GM13976 (cell line): ENCODE results near the gene NEURL2.

Experiments used
- DNase-seq: peaks from one replicate; pipeline ENCODE4 v3.0.0; 2012; ENCODE audit warnings: low spot score
- in situ Hi-C: fragments of 300-500 bp; cut with MboI; formaldehyde crosslinking; loops from one replicate; pipeline ENCODE4 v1.12.0; 2022; ENCODE audit warnings: low sequenced_read_pairs, mixed read lengths, inconsistent platforms; ENCODE audit not compliant: unreplicated experiment
- TF ChIP-seq, protein P1 (sequence below): IDR thresholded peaks from 2 replicates; pipeline ENCODE4 v1.5.1; 2012; ENCODE audit warnings: borderline replicate concordance, mild to moderate bottlenecking; ENCODE audit not compliant: insufficient read depth; ENCODE audit errors: extremely low read depth, missing control alignments, control extremely low read depth

The NEURL2 gene

DNA sequence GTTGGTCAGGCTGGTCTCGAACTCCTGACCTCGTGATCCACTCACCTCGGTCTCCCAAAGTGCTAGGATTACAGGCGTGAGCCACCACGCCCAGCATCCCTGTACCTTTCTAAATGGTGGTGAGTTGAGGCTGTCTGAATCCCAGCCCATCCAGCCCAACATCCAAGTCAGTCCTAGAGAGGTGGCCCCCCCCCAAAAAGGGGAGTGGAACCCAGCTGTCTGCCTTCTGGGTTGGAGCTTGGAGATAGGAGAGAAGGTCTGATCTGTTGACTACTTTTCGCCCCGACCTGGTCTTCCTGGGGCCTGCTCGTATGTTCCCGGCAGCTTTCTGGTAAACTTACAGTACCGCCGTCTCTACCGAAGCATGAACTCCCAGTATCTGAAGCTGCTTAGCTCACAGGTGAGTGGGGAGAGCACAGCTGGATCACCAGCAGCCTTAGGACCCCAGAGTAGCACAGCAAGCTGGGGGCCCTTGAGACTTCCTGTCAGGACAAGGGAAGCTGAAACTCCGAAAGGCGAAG is 5.7 kb upstream of the NEURL2 start:
- in situ Hi-C loops = no loop called here
- no peak for DNase-seq
- TF ChIP-seq, protein P1, sequence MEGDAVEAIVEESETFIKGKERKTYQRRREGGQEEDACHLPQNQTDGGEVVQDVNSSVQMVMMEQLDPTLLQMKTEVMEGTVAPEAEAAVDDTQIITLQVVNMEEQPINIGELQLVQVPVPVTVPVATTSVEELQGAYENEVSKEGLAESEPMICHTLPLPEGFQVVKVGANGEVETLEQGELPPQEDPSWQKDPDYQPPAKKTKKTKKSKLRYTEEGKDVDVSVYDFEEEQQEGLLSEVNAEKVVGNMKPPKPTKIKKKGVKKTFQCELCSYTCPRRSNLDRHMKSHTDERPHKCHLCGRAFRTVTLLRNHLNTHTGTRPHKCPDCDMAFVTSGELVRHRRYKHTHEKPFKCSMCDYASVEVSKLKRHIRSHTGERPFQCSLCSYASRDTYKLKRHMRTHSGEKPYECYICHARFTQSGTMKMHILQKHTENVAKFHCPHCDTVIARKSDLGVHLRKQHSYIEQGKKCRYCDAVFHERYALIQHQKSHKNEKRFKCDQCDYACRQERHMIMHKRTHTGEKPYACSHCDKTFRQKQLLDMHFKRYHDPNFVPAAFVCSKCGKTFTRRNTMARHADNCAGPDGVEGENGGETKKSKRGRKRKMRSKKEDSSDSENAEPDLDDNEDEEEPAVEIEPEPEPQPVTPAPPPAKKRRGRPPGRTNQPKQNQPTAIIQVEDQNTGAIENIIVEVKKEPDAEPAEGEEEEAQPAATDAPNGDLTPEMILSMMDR = no peak

- TF ChIP-seq, protein P1 = no peak
- in situ Hi-C loops = no loop called here
- DNase-seq = no peak
Observed at GRCh38 chr20:45894797-45895196, 3.8 kb upstream of the NEURL2 start.

- TF ChIP-seq, protein P1 = no peak
- in situ Hi-C loops = no loop called here
- DNase-seq = no peak
Observed at GRCh38 chr20:45893831-45894230, 2.8 kb upstream of the NEURL2 start.

GRCh38 chr20:45892828-45893500 is 2.0 kb upstream of the NEURL2 start:
- TF ChIP-seq, protein P1 = no peak
- in situ Hi-C loops = no loop called here
- DNase-seq = no peak

GRCh38 chr20:45892049-45892825 is 1.2 kb upstream of the NEURL2 start:
- DNase-seq = no peak
- TF ChIP-seq, protein P1 = no peak
- in situ Hi-C loops = no loop called here

DNA sequence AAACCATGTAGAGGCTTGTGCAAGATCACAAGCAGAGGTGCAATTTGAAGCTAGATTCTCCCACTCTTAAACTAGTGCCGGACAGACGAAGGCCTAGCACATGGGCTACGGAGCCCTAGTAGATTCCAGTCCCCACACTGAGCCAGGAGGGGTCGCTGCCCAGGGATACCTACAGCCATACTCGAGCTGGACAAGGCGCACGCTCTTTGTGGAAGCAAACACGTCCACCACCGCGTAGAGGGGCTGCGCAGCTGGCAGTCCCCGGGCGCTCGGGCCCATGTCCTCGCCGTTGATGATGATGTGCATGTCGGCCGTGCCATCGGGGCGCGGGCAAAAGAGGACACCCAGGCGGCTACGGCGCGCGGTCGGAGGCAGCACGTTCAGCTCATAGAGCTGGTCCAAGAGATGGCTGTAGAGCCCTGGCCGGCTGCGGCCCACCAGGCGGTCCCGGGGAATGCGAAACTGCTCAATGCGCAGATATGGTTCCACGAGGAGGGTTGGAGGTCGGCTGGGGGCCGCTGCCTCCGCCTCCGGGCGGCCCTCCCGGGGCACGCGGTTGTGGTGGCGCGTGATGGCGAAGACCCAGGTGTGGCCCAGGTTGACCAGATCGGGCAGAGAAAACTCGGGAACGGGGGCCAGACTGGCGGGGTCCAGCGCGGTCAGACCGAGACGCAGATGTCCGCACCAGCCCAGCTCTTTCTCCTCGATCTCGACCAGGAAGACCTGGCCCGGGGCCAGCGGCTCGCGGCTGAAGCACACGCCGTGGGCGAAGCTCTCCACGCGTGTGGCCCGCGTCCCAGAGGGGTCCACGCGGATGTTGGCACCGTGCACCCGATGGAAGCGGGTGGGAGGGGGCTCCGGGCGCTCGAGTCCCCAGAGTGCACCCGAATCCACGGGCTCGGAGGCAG is 677 bp downstream of the NEURL2 start:
- DNase-seq = peak; percentile 74
- TF ChIP-seq, protein P1 = peak; percentile 40
- in situ Hi-C loops = no loop called here
